ENCODE measurements around the gene FAM110D.

Gene FAM110D

GRCh38 chr1:26124418-26125331 is 34.2 kb upstream of the FAM110D start:
- no peak for DNase-seq (ENCODE audit: low read depth, low spot score)
- CTCF ChIA-PET, result interaction anchor here (1.3 to 11.5 kb wide), 5 partner anchors 21 to 197 kb away, joined by 3 to 150 read pairs (median 5); no protein-coding TSS in a partner anchor
- no peak overlapping the region for H3K4me3 ChIP-seq (ENCODE audit: low read depth, low read length)
- POLR2A ChIA-PET, result no interaction called here
- no peak for TF ChIP-seq CTCF (IDR thresholded peaks at IDR 0.05; ENCODE audit: insufficient read depth, low read length, missing control alignments)

- ChIA-PET CTCF (interaction anchor here (0.8 to 11.5 kb wide), 6 partner anchors 14 to 196 kb away, joined by 3 to 150 read pairs (median 4); partner anchors contain the start of gene C1orf232), POLR2A (no interaction called here)
- H3K4me3 ChIP-seq (ENCODE audit: low read depth, low read length), result no peak overlapping the region
- no peak for TF ChIP-seq CTCF (IDR thresholded peaks at IDR 0.05; ENCODE audit: insufficient read depth, low read length, missing control alignments)
- DNase-seq (ENCODE audit: low read depth, low spot score), result no peak
Observed at GRCh38 chr1:26125382-26125781, 33.5 kb upstream of the FAM110D start.

GRCh38 chr1:26125946-26126320 is 32.9 kb upstream of the FAM110D start:
- DNase-seq (ENCODE audit: low read depth, low spot score), result no peak
- POLR2A ChIA-PET, result no interaction called here
- H3K4me3 ChIP-seq (ENCODE audit: low read depth, low read length), result no peak overlapping the region
- CTCF ChIA-PET, result interaction anchor here (0.6 to 11.5 kb wide), 9 partner anchors 13 to 230 kb away, joined by 3 to 150 read pairs (median 3); partner anchors contain the start of genes C1orf232 and CEP85
- no peak for TF ChIP-seq CTCF (IDR thresholded peaks at IDR 0.05; ENCODE audit: insufficient read depth, low read length, missing control alignments)

GRCh38 chr1:26126321-26127084 is 32.4 kb upstream of the FAM110D start:
- DNase-seq (ENCODE audit: low read depth, low spot score), result no peak
- ChIA-PET CTCF (interaction anchor here (0.6 to 11.5 kb wide), 11 partner anchors 12 to 230 kb away, joined by 3 to 150 read pairs (median 3); partner anchors contain the start of genes C1orf232, CEP85 and ZNF593), POLR2A (no interaction called here)
- TF ChIP-seq CTCF (IDR thresholded peaks at IDR 0.05; ENCODE audit: insufficient read depth, low read length, missing control alignments), result no peak
- H3K4me3 ChIP-seq (ENCODE audit: low read depth, low read length), result no peak overlapping the region

GRCh38 chr1:26127235-26128163 is 31.4 kb upstream of the FAM110D start:
- ChIA-PET POLR2A (no interaction called here), CTCF (interaction anchor here (1.0 to 11.5 kb wide), 6 partner anchors 12 to 194 kb away, joined by 3 to 150 read pairs (median 4); partner anchors contain the start of gene ZNF593)
- no peak for DNase-seq (ENCODE audit: low read depth, low spot score)
- H3K4me3 ChIP-seq (ENCODE audit: low read depth, low read length), result no peak overlapping the region
- TF ChIP-seq CTCF (IDR thresholded peaks at IDR 0.05; ENCODE audit: insufficient read depth, low read length, missing control alignments), result no peak
